ENCODE results near the gene IFNA17. TPM values are rescaled to one million over a fixed set of nuclear protein-coding genes. Genes with fewer than 3 reads are reported as not detected.
"Not testable (repeated sequence)": the region's sequence is repeated elsewhere in the genome, so short reads cannot be mapped to it uniquely, and the experiment has no call there.

Gene IFNA17
- total and polyA plus RNA-seq, 11 donors = not detected

DNA sequence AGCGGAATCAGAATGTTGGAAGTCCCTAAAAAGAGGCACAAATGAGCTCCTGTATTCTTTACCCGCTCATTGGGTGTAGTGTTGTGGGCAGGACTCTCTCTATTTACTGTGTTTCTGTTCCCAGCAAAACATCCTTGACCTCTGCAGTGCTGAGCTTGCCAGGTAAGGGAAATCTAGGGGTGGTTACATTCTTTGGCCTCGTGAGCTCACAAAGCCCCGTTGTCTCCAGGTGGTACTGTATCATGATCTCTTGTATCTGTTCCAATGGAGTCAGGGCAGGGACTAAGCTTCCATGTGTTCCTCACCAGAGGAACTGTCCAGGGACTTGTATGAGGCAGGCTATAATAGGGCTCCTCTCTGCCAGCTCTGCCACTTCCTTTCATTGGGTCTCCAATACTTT is 23.6 kb upstream of the IFNA17 start:
- peaks cover 0 to 20% (median 6%) of the 10 kb centered on the region in 9 donors for H3K27me3 ChIP-seq
- no peak for TF ChIP-seq POLR2A (IDR thresholded peaks at IDR 0.05)
- TF ChIP-seq, protein P1, sequence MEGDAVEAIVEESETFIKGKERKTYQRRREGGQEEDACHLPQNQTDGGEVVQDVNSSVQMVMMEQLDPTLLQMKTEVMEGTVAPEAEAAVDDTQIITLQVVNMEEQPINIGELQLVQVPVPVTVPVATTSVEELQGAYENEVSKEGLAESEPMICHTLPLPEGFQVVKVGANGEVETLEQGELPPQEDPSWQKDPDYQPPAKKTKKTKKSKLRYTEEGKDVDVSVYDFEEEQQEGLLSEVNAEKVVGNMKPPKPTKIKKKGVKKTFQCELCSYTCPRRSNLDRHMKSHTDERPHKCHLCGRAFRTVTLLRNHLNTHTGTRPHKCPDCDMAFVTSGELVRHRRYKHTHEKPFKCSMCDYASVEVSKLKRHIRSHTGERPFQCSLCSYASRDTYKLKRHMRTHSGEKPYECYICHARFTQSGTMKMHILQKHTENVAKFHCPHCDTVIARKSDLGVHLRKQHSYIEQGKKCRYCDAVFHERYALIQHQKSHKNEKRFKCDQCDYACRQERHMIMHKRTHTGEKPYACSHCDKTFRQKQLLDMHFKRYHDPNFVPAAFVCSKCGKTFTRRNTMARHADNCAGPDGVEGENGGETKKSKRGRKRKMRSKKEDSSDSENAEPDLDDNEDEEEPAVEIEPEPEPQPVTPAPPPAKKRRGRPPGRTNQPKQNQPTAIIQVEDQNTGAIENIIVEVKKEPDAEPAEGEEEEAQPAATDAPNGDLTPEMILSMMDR (IDR thresholded peaks at IDR 0.05) = no peak
- H3K4me3 ChIP-seq = no peak overlapping the region
- ATAC-seq (no peak), DNase-seq (no peak)
- intact Hi-C loops (cut with DNase I) = loop anchor here in 2 of 10 donors (10.0 kb wide), 1 partner anchor 533 kb away; no protein-coding TSS in a partner anchor
- 66 to 76% (median 69%) methylated on average over 4 of the region's 4 CpGs for WGBS, 4 donors
- H3K27ac ChIP-seq = no peak overlapping the region
- H3K9me3 ChIP-seq = no peaks in the 10 kb centered on the region
- peaks cover 0 to 11% (median 2%) of the 10 kb centered on the region in 12 donors for H3K4me1 ChIP-seq
- H3K36me3 ChIP-seq = no peaks in the 10 kb centered on the region

DNA sequence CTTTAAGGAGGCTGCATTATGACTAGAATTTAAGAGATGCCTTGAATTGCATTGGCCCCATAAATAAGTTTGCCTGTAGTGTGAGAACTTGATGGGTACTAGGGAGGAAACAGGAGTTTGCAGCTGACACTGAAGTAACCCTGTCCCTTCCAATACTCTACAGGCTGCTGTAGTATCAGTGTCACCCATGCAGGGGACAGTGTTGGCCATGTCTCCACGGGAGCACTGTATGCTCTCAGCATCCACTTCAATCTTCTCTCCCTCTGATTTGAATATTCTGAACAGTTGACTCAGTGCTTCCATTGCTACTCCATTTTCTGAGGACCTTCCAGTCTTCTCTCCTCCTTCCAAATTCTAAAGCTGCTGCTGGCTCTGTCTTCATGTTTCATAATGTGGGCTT is 23.2 kb upstream of the IFNA17 start:
- no peak for TF ChIP-seq POLR2A (IDR thresholded peaks at IDR 0.05)
- TF ChIP-seq, protein P1 (IDR thresholded peaks at IDR 0.05) = no peak
- WGBS, 4 donors = 18 to 58% (median 28%) methylated on average over 1 of the region's 1 CpG
- no peaks in the 10 kb centered on the region for H3K9me3 ChIP-seq
- H3K4me3 ChIP-seq = no peak overlapping the region
- H3K27me3 ChIP-seq = peaks cover 0 to 20% (median 6%) of the 10 kb centered on the region in 9 donors
- DNase-seq (no peak), ATAC-seq (no peak)
- no peak overlapping the region for H3K27ac ChIP-seq
- no peaks in the 10 kb centered on the region for H3K36me3 ChIP-seq
- intact Hi-C loops (cut with DNase I) = loop anchor here in 2 of 10 donors (10.0 kb wide), 1 partner anchor 534 kb away; no protein-coding TSS in a partner anchor
- peaks cover 0 to 11% (median 2%) of the 10 kb centered on the region in 12 donors for H3K4me1 ChIP-seq

DNA sequence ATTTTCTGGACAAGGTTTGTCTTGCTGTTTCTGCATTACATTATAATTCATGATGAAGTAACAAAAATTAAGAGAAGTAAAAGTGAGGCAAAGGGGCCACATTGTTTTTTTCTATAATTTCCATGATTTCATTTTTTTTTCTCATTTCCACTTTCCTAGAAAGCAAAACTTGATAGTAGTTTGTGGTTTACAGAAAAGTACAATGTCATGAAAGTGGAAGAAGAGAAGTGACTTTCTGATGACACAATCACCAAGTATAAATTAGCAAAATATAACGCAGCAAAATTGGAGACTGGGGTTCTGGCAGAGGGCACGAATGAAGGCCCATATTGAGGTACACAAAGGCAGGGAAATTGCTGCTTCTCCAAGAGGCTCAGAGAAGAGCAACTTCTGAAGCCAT is 16.8 kb upstream of the IFNA17 start:
- Histone ChIP-seq H3K36me3 (no peaks in the 10 kb centered on the region), H3K4me1 (peaks cover 0 to 6% (median 0%) of the 10 kb centered on the region in 12 donors), H3K27me3 (peaks cover 0 to 38% (median 7%) of the 10 kb centered on the region in 9 donors), H3K27ac (no peak overlapping the region), H3K9me3 (no peaks in the 10 kb centered on the region), H3K4me3 (no peak overlapping the region)
- no peak for ATAC-seq
- intact Hi-C loops (cut with DNase I) = no loop called here
- DNase-seq = no peak
- WGBS, 4 donors = 40 to 59% (median 48%) methylated on average over 2 of the region's 2 CpGs
- TF ChIP-seq, protein P1 (IDR thresholded peaks at IDR 0.05) = no peak
- TF ChIP-seq POLR2A (IDR thresholded peaks at IDR 0.05) = no peak

DNA sequence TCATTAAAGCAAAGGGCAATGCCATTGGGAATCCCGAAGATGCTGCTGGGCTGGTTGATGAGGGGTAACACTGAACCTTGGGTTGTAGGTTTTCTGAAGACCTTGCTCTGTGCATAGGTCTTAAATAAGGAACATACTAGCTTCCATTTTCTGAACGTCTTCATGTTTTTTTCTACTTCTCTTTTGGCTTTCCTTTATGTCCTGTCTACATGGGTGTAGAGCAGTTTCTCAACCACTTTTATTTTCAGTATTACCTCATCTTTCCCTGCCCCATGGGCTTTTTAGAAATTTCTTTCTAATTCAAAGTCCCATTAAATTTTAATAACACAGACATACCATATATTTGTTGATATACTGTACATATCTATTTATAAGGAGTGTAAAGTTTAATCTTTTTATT is 11.9 kb upstream of the IFNA17 start, which contains the start of gene IFNA14:
IFNA14 (minus strand) TSS at position 95 of the 400 bp plus-strand sequence; CDS start at position 25, 70 bp downstream.
- intact Hi-C loops (cut with DNase I) = loop anchor here in 2 of 10 donors (10.0 kb wide), 1 partner anchor 545 kb away; no protein-coding TSS in a partner anchor
- Histone ChIP-seq H3K27me3 (peaks cover 0 to 26% (median 7%) of the 10 kb centered on the region in 9 donors), H3K36me3 (no peaks in the 10 kb centered on the region), H3K4me1 (peaks cover 0 to 5% (median 0%) of the 10 kb centered on the region in 12 donors), H3K9me3 (no peaks in the 10 kb centered on the region), H3K4me3 (no peak within 1 kb of the TSS), H3K27ac (no peak within 1 kb of the TSS)
- no peak for ATAC-seq
- no peak for DNase-seq
- whole genome bisulfite sequencing, 4 donors = 71 to 87% (median 84%) methylated on average over 2 of the region's 2 CpGs
- TF ChIP-seq, protein P1 (IDR thresholded peaks at IDR 0.05) = no peak
- no peak for TF ChIP-seq POLR2A (IDR thresholded peaks at IDR 0.05)

DNA sequence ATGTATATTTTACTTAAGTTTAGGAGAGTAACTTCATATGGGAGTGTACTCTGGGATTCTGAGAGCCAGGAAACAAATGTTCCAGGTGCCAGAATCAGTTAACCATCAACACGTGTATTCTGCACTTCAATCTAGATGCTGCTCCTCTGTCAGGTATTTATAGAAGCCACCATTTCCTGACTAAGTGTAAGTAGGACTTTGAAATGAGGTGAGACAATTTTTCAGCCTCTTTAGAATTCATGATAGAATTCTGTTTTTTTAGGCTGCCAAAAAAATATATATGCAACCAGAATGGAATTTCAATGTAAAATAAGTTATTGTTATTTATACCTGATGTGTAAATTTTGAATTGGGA is 8.3 kb upstream of the IFNA17 start:
- intact Hi-C loops (cut with DNase I) = loop anchor here in 2 of 10 donors (10.0 kb wide), 1 partner anchor 548 kb away; no protein-coding TSS in a partner anchor
- H3K9me3 ChIP-seq, H3K27ac ChIP-seq, ATAC-seq, H3K36me3 ChIP-seq, DNase-seq, H3K4me1 ChIP-seq, H3K4me3 ChIP-seq: not testable (repeated sequence)
- H3K27me3 ChIP-seq = peaks cover 0 to 11% (median 0%) of the 10 kb centered on the region in 9 donors
- 8 to 21% (median 13%) methylated on average over 1 of the region's 1 CpG for WGBS, 4 donors
